Measurements from ENCODE around the gene STK11. TPM values are rescaled to one million over a fixed set of nuclear protein-coding genes. Genes with fewer than 3 reads are reported as not detected.
A peak's percentile ranks its signal among the peaks of the same experiment; 100 is the strongest.

Gene STK11
- polyA plus RNA-seq, 4 donors = 57.7 to 86.2 (median 66.4) TPM

DNA sequence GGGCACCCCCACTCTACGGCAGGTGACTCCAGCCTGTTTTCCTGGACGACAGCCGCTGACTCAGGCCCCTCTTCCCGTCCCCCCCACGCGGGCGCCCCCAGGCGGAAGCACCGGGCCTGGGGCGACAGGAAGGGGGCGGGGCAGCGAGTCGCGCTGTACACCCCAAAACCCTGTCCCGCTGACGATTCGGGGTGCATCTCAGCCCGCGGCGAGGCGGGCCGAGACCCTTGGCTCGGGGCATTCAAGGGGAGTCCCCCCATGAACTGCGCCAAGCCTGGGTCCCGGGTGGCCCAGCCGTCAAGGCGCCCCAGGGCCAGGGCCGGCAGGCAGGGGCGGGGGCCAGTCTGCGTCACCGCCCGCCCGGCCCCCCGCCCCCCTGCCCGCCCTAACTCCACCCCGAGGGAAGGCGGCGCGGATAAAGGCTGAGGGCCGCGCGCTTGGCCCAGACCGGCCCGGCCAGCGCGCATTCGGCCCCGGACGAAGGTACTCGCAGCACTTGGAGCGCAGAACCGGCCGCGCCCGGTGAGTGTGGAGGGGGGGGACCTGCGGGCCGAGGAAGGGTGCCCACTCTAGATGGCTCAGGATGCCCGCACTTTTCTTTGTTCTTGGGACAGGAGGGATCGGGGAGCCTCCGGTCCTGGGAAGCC lies 42.7 kb downstream of the STK11 start, which contains the start of gene MIDN:
Gene MIDN (plus strand): TSS at position 445 of the 647 bp plus-strand sequence. CDS start 1,714 bp downstream, outside the sequence.
- no peaks in the 10 kb centered on the region for H3K9me3 ChIP-seq (ENCODE audit: control insufficient read depth in 2 of 2, insufficient read depth in 1 of 2, low read depth in 1 of 2, low read length in 1 of 2)
- DNase-seq = peak; percentile 84 to 92
- H3K27ac ChIP-seq (ENCODE audit: low read depth in 1 of 3, low read length in 2 of 3) = peak within 1 kb of the TSS; percentile 96 to 98 (median 98)
- H3K4me3 ChIP-seq (ENCODE audit: low read depth in 1 of 3, low read length in 3 of 3) = peak within 1 kb of the TSS; percentile 54 to 94 (median 60)
- no peak for FAIRE-seq
- H3K27me3 ChIP-seq (ENCODE audit: control insufficient read depth in 3 of 3, insufficient read depth in 3 of 3, low read length in 3 of 3) = no peaks in the 10 kb centered on the region
- peaks cover 7 to 60% (median 8%) of the 10 kb centered on the region in 3 donors for H3K36me3 ChIP-seq (ENCODE audit: control insufficient read depth in 3 of 3, insufficient read depth in 2 of 3, low read depth in 1 of 3, low read length in 3 of 3)
- peaks cover 0 to 46% (median 0%) of the 10 kb centered on the region in 3 donors for H3K4me1 ChIP-seq (ENCODE audit: control insufficient read depth in 3 of 3, insufficient read depth in 2 of 3, low read depth in 1 of 3, low read length in 2 of 3)
- 1 to 2% (median 1%) methylated on average over 29 to 60 of the region's 60 CpGs for WGBS, 3 donors

- H3K27me3 ChIP-seq (ENCODE audit: control insufficient read depth in 3 of 3, insufficient read depth in 3 of 3, low read length in 3 of 3) = no peaks in the 10 kb centered on the region
- H3K4me1 ChIP-seq (ENCODE audit: control insufficient read depth in 3 of 3, insufficient read depth in 2 of 3, low read depth in 1 of 3, low read length in 2 of 3) = peaks cover 1 to 46% (median 2%) of the 10 kb centered on the region in 3 donors
- FAIRE-seq (no peak), DNase-seq (peak; percentile 62 to 87)
- WGBS, 3 donors = 0 to 1% (median 1%) methylated on average over 8 to 74 of the region's 74 CpGs
- H3K9me3 ChIP-seq (ENCODE audit: control insufficient read depth in 2 of 2, insufficient read depth in 1 of 2, low read depth in 1 of 2, low read length in 1 of 2) = no peaks in the 10 kb centered on the region
- peak overlapping the region; percentile 54 to 94 (median 60) for H3K4me3 ChIP-seq (ENCODE audit: low read depth in 1 of 3, low read length in 3 of 3)
- H3K36me3 ChIP-seq (ENCODE audit: control insufficient read depth in 3 of 3, insufficient read depth in 2 of 3, low read depth in 1 of 3, low read length in 3 of 3) = peaks cover 8 to 61% (median 9%) of the 10 kb centered on the region in 3 donors
- H3K27ac ChIP-seq (ENCODE audit: low read depth in 1 of 3, low read length in 2 of 3) = peak overlapping the region; percentile 96 to 98 (median 98)
Observed at GRCh38 chr19:1248786-1249297, 43.3 kb downstream of the STK11 start.

- FAIRE-seq = no peak
- WGBS, 3 donors = 0 to 2% (median 0%) methylated on average over 12 to 102 of the region's 102 CpGs
- Histone ChIP-seq H3K27me3 (ENCODE audit: control insufficient read depth in 3 of 3, insufficient read depth in 3 of 3, low read length in 3 of 3) (no peaks in the 10 kb centered on the region), H3K9me3 (ENCODE audit: control insufficient read depth in 2 of 2, insufficient read depth in 1 of 2, low read depth in 1 of 2, low read length in 1 of 2) (no peaks in the 10 kb centered on the region), H3K27ac (ENCODE audit: low read depth in 1 of 3, low read length in 2 of 3) (peak overlapping the region; percentile 96 to 98 (median 98)), H3K36me3 (ENCODE audit: control insufficient read depth in 3 of 3, insufficient read depth in 2 of 3, low read depth in 1 of 3, low read length in 3 of 3) (peaks cover 8 to 61% (median 13%) of the 10 kb centered on the region in 3 donors), H3K4me3 (ENCODE audit: low read depth in 1 of 3, low read length in 3 of 3) (peak overlapping the region; percentile 90 to 98 (median 94)), H3K4me1 (ENCODE audit: control insufficient read depth in 3 of 3, insufficient read depth in 2 of 3, low read depth in 1 of 3, low read length in 2 of 3) (peaks cover 2 to 44% (median 7%) of the 10 kb centered on the region in 3 donors)
- peak; percentile 94 to 98 for DNase-seq
Observed at GRCh38 chr19:1249298-1249989, 43.9 kb downstream of the STK11 start.

DNA sequence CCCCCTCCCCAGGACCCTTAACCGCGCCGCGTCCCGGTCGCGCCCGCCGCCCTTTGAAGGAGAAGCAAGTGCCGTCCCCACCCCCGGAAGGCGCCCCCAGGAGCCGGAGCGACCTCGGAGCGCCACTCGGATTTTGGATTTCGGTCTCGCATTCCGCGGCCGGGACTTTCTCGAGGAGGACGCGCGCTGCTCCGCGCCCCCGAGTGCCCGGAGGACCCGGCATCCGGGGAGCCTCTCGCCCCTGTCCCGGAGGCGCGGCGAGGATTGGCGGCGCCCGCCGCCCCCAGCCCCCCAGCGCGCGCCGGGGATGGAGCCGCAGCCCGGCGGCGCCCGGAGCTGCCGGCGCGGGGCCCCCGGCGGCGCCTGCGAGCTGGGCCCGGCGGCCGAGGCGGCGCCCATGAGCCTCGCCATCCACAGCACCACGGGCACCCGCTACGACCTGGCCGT lies 44.4 kb downstream of the STK11 start:
- Histone ChIP-seq H3K4me3 (ENCODE audit: low read depth in 1 of 3, low read length in 3 of 3) (peak overlapping the region; percentile 90 to 98 (median 94)), H3K4me1 (ENCODE audit: control insufficient read depth in 3 of 3, insufficient read depth in 2 of 3, low read depth in 1 of 3, low read length in 2 of 3) (peaks cover 2 to 44% (median 9%) of the 10 kb centered on the region in 3 donors), H3K9me3 (ENCODE audit: control insufficient read depth in 2 of 2, insufficient read depth in 1 of 2, low read depth in 1 of 2, low read length in 1 of 2) (no peaks in the 10 kb centered on the region), H3K36me3 (ENCODE audit: control insufficient read depth in 3 of 3, insufficient read depth in 2 of 3, low read depth in 1 of 3, low read length in 3 of 3) (peaks cover 8 to 61% (median 19%) of the 10 kb centered on the region in 3 donors), H3K27me3 (ENCODE audit: control insufficient read depth in 3 of 3, insufficient read depth in 3 of 3, low read length in 3 of 3) (no peaks in the 10 kb centered on the region), H3K27ac (ENCODE audit: low read depth in 1 of 3, low read length in 2 of 3) (peak overlapping the region; percentile 86 to 96 (median 90))
- WGBS, 3 donors = 0% methylated on average over 45 to 67 of the region's 67 CpGs
- FAIRE-seq = no peak
- no peak for DNase-seq

- FAIRE-seq (no peak), DNase-seq (peak; percentile 52 to 72)
- 1 to 2% (median 1%) methylated on average over 35 to 90 of the region's 90 CpGs for WGBS, 3 donors
- H3K27ac ChIP-seq (ENCODE audit: low read depth in 1 of 3, low read length in 2 of 3) = peak overlapping the region; percentile 90 to 97 (median 96)
- H3K27me3 ChIP-seq (ENCODE audit: control insufficient read depth in 3 of 3, insufficient read depth in 3 of 3, low read length in 3 of 3) = no peaks in the 10 kb centered on the region
- peak overlapping the region; percentile 90 to 98 (median 94) for H3K4me3 ChIP-seq (ENCODE audit: low read depth in 1 of 3, low read length in 3 of 3)
- H3K9me3 ChIP-seq (ENCODE audit: control insufficient read depth in 2 of 2, insufficient read depth in 1 of 2, low read depth in 1 of 2, low read length in 1 of 2) = no peaks in the 10 kb centered on the region
- H3K36me3 ChIP-seq (ENCODE audit: control insufficient read depth in 3 of 3, insufficient read depth in 2 of 3, low read depth in 1 of 3, low read length in 3 of 3) = peaks cover 15 to 61% (median 26%) of the 10 kb centered on the region in 3 donors
- peaks cover 2 to 44% (median 9%) of the 10 kb centered on the region in 3 donors for H3K4me1 ChIP-seq (ENCODE audit: control insufficient read depth in 3 of 3, insufficient read depth in 2 of 3, low read depth in 1 of 3, low read length in 2 of 3)
Observed at GRCh38 chr19:1250437-1251260, 45.1 kb downstream of the STK11 start.

- H3K4me1 ChIP-seq (ENCODE audit: control insufficient read depth in 3 of 3, insufficient read depth in 2 of 3, low read depth in 1 of 3, low read length in 2 of 3) = peaks cover 2 to 41% (median 9%) of the 10 kb centered on the region in 3 donors
- no peaks in the 10 kb centered on the region for H3K9me3 ChIP-seq (ENCODE audit: control insufficient read depth in 2 of 2, insufficient read depth in 1 of 2, low read depth in 1 of 2, low read length in 1 of 2)
- peak; percentile 76 to 88 for DNase-seq
- H3K36me3 ChIP-seq (ENCODE audit: control insufficient read depth in 3 of 3, insufficient read depth in 2 of 3, low read depth in 1 of 3, low read length in 3 of 3) = peaks cover 20 to 66% (median 31%) of the 10 kb centered on the region in 3 donors
- peak overlapping the region; percentile 80 to 98 (median 94) for H3K4me3 ChIP-seq (ENCODE audit: low read depth in 1 of 3, low read length in 3 of 3)
- H3K27ac ChIP-seq (ENCODE audit: low read depth in 1 of 3, low read length in 2 of 3) = peak overlapping the region; percentile 90 to 97 (median 96)
- H3K27me3 ChIP-seq (ENCODE audit: control insufficient read depth in 3 of 3, insufficient read depth in 3 of 3, low read length in 3 of 3) = no peaks in the 10 kb centered on the region
- WGBS, 3 donors = 0 to 3% (median 1%) methylated on average over 24 to 41 of the region's 41 CpGs
- no peak for FAIRE-seq
Observed at GRCh38 chr19:1251330-1252220, 46.0 kb downstream of the STK11 start.

GRCh38 chr19:1252221-1252820 lies 46.7 kb downstream of the STK11 start:
- FAIRE-seq = no peak

More at GRCh38 chr19:1252221-1252820, 46.7 kb downstream of the STK11 start:
- peak overlapping the region; percentile 90 to 97 (median 96) for H3K27ac ChIP-seq (ENCODE audit: low read depth in 1 of 3, low read length in 2 of 3)
- H3K27me3 ChIP-seq (ENCODE audit: control insufficient read depth in 3 of 3, insufficient read depth in 3 of 3, low read length in 3 of 3) = no peaks in the 10 kb centered on the region
- no peaks in the 10 kb centered on the region for H3K9me3 ChIP-seq (ENCODE audit: control insufficient read depth in 2 of 2, insufficient read depth in 1 of 2, low read depth in 1 of 2, low read length in 1 of 2)
- H3K4me1 ChIP-seq (ENCODE audit: control insufficient read depth in 3 of 3, insufficient read depth in 2 of 3, low read depth in 1 of 3, low read length in 2 of 3) = peaks cover 2 to 43% (median 9%) of the 10 kb centered on the region in 3 donors
- peak overlapping the region; percentile 80 to 98 (median 94) for H3K4me3 ChIP-seq (ENCODE audit: low read depth in 1 of 3, low read length in 3 of 3)
- DNase-seq = peak; percentile 74 to 88
- peaks cover 26 to 74% (median 37%) of the 10 kb centered on the region in 3 donors for H3K36me3 ChIP-seq (ENCODE audit: control insufficient read depth in 3 of 3, insufficient read depth in 2 of 3, low read depth in 1 of 3, low read length in 3 of 3)
- WGBS, 3 donors = 1 to 3% (median 1%) methylated on average over 25 to 30 of the region's 30 CpGs
